Liver (tissue), 3 donors: Measurements from ENCODE around the gene SPINK1.

Source experiments
- TAF1 ChIP-seq: conservative IDR thresholded peaks from 2 replicates; pipeline ENCODE4 v1.6.1; 2016; ENCODE audit warnings: antibody characterized with exemption, mild to moderate bottlenecking
- YY1 ChIP-seq: IDR thresholded peaks from 2 replicates; pipeline ENCODE4 v1.6.1; 2016; ENCODE audit warnings: antibody characterized with exemption, mild to moderate bottlenecking
- TF ChIP-seq, protein P1 (sequence below): fragments of 150-350 bp; IDR thresholded peaks from 2 replicates; pipeline ENCODE4 v1.5.1; 2017; ENCODE audit warnings: improper control_type of control experiment, low read depth, low read length; ENCODE audit not compliant: missing input control
- TF ChIP-seq, protein P2 (sequence below): IDR thresholded peaks from 2 replicates; pipeline ENCODE4 v1.6.1; 2016; ENCODE audit warnings: antibody characterized with exemption, mild to moderate bottlenecking
- TF ChIP-seq, protein P3 (sequence below): IDR thresholded peaks from 2 replicates; pipeline ENCODE4 v1.6.1; 2016; ENCODE audit warnings: antibody characterized with exemption
- TF ChIP-seq, protein P4 (sequence below): IDR thresholded peaks from 2 replicates; pipeline ENCODE4 v1.6.1; 2016; ENCODE audit warnings: antibody characterized with exemption
- donor health status: healthy.
- donor health status: healthy.

DNA sequence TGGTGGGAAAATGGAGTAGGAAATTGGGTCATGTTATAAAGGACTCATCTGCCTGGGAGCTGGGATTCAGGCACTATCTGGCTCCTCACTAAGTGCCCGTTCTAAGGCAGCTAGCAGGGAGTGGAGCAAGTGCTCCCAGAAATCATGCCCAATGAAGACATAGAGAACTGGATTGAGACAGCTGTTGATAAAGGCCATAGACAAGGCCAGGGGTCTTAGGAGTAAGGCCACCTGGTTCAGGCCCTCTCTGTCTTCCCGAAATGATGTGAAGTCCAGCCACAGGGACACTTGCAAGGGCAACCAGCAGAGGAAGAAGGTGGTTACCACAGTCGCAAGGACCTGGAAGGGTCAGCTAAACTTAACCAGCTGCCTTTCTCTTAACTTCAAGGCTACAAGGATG is 20.1 kb upstream of the SPINK1 start:
- TF ChIP-seq, protein P1, sequence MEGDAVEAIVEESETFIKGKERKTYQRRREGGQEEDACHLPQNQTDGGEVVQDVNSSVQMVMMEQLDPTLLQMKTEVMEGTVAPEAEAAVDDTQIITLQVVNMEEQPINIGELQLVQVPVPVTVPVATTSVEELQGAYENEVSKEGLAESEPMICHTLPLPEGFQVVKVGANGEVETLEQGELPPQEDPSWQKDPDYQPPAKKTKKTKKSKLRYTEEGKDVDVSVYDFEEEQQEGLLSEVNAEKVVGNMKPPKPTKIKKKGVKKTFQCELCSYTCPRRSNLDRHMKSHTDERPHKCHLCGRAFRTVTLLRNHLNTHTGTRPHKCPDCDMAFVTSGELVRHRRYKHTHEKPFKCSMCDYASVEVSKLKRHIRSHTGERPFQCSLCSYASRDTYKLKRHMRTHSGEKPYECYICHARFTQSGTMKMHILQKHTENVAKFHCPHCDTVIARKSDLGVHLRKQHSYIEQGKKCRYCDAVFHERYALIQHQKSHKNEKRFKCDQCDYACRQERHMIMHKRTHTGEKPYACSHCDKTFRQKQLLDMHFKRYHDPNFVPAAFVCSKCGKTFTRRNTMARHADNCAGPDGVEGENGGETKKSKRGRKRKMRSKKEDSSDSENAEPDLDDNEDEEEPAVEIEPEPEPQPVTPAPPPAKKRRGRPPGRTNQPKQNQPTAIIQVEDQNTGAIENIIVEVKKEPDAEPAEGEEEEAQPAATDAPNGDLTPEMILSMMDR: no peak
- TF ChIP-seq, protein P2, sequence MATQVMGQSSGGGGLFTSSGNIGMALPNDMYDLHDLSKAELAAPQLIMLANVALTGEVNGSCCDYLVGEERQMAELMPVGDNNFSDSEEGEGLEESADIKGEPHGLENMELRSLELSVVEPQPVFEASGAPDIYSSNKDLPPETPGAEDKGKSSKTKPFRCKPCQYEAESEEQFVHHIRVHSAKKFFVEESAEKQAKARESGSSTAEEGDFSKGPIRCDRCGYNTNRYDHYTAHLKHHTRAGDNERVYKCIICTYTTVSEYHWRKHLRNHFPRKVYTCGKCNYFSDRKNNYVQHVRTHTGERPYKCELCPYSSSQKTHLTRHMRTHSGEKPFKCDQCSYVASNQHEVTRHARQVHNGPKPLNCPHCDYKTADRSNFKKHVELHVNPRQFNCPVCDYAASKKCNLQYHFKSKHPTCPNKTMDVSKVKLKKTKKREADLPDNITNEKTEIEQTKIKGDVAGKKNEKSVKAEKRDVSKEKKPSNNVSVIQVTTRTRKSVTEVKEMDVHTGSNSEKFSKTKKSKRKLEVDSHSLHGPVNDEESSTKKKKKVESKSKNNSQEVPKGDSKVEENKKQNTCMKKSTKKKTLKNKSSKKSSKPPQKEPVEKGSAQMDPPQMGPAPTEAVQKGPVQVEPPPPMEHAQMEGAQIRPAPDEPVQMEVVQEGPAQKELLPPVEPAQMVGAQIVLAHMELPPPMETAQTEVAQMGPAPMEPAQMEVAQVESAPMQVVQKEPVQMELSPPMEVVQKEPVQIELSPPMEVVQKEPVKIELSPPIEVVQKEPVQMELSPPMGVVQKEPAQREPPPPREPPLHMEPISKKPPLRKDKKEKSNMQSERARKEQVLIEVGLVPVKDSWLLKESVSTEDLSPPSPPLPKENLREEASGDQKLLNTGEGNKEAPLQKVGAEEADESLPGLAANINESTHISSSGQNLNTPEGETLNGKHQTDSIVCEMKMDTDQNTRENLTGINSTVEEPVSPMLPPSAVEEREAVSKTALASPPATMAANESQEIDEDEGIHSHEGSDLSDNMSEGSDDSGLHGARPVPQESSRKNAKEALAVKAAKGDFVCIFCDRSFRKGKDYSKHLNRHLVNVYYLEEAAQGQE: no peak
- TF ChIP-seq, protein P3, sequence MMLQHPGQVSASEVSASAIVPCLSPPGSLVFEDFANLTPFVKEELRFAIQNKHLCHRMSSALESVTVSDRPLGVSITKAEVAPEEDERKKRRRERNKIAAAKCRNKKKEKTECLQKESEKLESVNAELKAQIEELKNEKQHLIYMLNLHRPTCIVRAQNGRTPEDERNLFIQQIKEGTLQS: no peak
- TF ChIP-seq TAF1 (no peak), YY1 (no peak)
- TF ChIP-seq, protein P4, sequence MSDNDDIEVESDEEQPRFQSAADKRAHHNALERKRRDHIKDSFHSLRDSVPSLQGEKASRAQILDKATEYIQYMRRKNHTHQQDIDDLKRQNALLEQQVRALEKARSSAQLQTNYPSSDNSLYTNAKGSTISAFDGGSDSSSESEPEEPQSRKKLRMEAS: no peak
